ENCODE measurements around the gene PTPRM.

- TF ChIP-seq CTCF (IDR thresholded peaks at IDR 0.05; ENCODE audit: low read depth, low read length, poor library complexity, severe bottlenecking) (no peak), EZH2phosphoT487 (IDR thresholded peaks at IDR 0.05; ENCODE audit: borderline replicate concordance, low read length) (no peak)
These were observed 530.8 kb downstream of the PTPRM start for GRCh38 chr18:8097927-8098326.
